ENCODE results near the gene MICAL3.

The MICAL3 gene

DNA sequence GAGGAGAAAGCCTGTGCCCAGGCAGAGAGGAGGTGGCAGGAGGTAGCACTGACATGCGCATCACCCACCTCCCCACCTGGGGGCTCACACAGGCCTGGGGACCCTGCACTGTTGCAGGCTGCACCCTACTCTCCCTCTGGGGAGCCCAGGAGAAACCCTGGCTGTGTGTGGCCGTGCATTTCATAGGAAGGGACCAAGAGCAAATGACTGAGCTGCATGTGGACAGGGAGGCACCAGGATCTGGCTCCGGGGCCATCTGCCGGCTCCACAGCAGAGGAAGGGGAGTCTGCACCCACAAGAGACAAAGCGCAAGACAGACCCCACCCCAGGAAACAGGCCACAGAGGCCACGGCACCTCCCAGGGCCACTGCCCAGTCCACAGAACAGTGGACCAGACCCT is 272.8 kb downstream of the MICAL3 start:
- no peak overlapping the region for H3K4me3 ChIP-seq (ENCODE audit: low read depth, low read length)
- TF ChIP-seq, protein P1, sequence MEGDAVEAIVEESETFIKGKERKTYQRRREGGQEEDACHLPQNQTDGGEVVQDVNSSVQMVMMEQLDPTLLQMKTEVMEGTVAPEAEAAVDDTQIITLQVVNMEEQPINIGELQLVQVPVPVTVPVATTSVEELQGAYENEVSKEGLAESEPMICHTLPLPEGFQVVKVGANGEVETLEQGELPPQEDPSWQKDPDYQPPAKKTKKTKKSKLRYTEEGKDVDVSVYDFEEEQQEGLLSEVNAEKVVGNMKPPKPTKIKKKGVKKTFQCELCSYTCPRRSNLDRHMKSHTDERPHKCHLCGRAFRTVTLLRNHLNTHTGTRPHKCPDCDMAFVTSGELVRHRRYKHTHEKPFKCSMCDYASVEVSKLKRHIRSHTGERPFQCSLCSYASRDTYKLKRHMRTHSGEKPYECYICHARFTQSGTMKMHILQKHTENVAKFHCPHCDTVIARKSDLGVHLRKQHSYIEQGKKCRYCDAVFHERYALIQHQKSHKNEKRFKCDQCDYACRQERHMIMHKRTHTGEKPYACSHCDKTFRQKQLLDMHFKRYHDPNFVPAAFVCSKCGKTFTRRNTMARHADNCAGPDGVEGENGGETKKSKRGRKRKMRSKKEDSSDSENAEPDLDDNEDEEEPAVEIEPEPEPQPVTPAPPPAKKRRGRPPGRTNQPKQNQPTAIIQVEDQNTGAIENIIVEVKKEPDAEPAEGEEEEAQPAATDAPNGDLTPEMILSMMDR (IDR thresholded peaks at IDR 0.05; ENCODE audit: low read depth, low read length) = no peak

DNA sequence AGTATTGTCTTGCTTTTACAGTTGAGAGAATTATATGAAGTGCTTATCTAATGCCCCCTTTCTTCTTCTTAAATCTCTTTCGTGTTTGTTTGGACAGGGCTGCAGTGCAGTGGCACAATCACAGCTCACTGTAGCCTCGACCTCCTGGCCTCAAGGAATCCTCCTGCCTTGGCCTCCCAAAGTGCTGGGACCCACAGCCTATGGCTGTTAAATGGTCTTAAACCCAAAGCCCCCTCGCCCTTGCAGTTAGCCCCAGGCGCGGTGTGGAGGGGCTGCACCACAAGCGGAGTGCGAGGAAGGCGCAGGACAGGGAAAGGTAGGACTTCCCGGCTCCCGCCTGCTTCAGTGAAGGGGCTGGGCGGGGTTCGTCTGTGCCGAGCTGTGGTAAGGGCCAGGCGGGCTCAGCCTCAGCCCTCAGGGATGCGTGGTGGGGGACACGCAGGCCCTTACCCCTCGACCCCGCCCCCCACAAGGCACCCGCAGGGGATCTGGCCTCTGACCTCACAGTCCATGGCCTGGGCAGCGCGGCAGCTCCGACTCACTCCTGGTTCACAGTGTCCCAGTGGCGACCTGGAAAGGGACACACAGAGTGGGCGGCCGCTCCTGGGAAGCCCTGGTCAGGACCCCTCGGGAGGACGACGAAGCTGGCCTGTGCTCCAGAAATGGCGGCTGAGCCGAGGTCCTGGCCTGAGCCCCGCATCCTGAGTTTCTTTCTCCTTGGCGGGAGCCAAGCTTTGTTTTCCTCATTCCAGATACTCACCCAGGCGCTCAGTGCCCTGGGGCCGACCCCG is 274.6 kb downstream of the MICAL3 start:
- H3K4me3 ChIP-seq (ENCODE audit: low read depth, low read length) = no peak overlapping the region
- TF ChIP-seq, protein P1 (IDR thresholded peaks at IDR 0.05; ENCODE audit: low read depth, low read length) = no peak

DNA sequence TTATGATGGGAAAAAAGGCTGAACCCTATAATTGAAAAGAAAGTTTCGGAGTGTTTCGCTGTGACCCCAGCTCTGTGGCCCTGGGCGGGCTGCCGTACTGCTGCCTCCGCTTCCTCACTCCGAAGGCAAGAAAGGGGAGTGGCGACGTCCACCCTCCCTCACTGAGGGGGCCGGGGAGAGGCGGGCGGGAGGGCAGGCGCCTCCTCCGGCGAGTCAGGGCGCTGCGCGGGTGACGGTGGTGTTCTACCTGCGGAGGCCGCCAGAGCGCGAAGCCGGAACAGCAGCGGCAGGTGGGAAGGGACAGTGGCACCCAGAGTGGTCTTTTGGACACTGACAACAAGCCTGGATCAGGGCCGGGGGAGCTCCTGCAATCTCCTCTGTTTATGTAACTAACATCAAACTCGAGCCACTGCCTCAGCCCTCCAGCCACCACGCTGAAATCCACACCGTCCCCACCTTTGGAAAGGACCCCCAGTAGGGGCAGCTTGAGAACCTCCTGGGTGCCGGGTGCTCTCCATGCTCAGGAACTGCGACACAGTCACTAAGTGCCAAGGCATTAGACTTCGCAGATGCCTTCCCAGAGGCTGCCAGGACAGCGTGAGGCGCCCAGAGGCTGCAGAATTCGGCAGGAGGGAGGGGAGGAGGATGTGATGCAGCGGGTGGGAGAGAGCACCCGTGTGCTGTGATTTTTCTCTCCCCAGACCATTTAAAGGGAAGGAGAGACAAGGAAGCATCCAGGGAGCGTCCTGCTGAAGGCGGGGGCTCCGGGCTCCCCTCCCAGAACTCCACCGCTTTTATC is 275.6 kb downstream of the MICAL3 start:
- TF ChIP-seq, protein P1 (IDR thresholded peaks at IDR 0.05; ENCODE audit: low read depth, low read length) = no peak
- no peak overlapping the region for H3K4me3 ChIP-seq (ENCODE audit: low read depth, low read length)

DNA sequence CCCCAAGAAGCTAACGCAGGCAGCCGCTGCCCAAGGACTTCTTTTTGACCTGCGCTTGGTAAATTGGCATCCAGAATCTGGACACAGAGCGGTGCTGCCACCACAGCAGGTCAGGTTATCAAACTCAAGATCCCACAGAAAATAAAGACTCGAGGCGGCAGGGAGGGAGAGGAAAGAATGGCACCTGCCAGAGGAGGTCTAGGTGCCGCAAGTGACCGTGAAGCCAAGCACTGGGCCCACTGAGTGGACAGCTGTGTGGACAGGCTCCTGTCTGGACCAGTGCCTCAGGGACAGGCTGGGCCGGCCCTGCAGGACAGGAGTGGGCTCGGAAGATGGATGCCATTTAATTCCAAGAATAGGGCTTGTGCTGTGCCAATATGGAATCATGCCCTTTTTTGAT is 277.4 kb downstream of the MICAL3 start:
- TF ChIP-seq, protein P1 (IDR thresholded peaks at IDR 0.05; ENCODE audit: low read depth, low read length) = no peak
- no peak overlapping the region for H3K4me3 ChIP-seq (ENCODE audit: low read depth, low read length)

DNA sequence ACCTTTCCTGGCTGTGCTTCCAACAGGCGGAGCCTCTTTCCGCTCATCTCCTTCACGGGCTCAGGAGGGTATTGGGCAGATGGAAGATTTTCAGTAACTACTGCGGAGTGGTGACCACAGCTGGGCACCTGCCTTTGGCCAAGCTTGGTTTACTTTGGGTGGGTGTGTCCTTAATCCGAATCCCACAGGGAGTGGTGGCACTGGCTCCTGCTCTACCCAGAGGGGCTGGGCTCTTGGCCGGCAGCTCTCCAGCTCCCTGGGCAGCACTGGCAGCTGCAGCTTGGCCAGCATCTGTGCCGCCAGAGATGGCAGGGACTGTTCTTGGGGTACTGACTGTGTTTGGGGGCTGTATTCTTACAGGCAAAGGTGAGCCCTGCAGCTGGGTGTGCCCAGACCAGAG is 279.9 kb downstream of the MICAL3 start:
- H3K4me3 ChIP-seq (ENCODE audit: low read depth, low read length) = no peak overlapping the region
- TF ChIP-seq, protein P1 (IDR thresholded peaks at IDR 0.05; ENCODE audit: low read depth, low read length) = no peak

DNA sequence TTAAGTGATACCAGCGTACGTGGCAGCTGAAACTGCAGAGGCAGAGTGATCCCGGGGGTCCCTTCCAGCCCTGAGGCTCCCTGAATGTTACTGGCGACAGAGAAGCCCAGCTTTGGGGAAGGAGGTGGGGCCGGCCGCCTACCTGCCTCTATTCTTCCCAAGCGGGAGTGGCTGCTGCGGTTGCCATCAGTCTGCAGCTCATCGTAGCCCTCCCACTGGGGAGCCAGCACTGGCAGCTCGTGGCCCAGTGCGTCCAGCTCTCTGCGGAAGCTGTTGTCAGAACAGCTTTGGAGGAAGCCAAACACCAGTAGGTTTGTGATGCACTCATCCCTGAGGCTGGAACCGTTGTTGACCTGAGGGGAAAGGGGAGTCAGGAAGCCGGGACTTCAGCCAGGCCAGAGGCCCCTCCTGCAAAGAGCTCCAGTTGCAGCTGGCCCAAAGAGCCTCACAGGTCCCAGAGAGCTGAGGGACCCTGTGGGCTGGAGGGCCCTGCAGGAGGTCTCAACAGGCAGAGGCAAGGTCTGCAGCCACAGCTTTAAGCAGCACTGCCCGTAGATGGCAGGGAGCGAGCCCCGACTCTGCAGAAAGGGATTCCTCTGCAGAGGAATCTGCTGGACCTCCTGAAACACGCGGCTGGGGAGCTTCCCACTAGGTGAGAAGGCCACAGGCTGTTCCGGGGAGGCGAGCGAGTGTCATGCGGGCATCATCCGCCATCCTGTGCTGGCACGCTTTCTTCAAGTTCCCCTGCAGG is 280.5 kb downstream of the MICAL3 start:
- TF ChIP-seq, protein P1 (IDR thresholded peaks at IDR 0.05; ENCODE audit: low read depth, low read length) = no peak
- no peak overlapping the region for H3K4me3 ChIP-seq (ENCODE audit: low read depth, low read length)

Measured in WI38 (cell line).